HG03575 (cell line): ENCODE data around the gene ARHGAP32.
"Not testable (repeated sequence)": the region's sequence is repeated elsewhere in the genome, so short reads cannot be mapped to it uniquely, and the experiment has no call there.

ENCODE experiments used
- ATAC-seq: cut with Tn5 transposase; IDR thresholded peaks from one replicate; pipeline ENCODE4 v1.9.1; 2021; ENCODE audit not compliant: unreplicated experiment, insufficient number of reproducible peaks, low FRiP score; ENCODE audit errors: extremely low read depth

Gene ARHGAP32

GRCh38 chr11:129208863-129209262 lies 16.7 kb upstream of the ARHGAP32 start:
- no peak for ATAC-seq

GRCh38 chr11:129204150-129204838 lies 12.2 kb upstream of the ARHGAP32 start:
- ATAC-seq = no peak

- no peak for ATAC-seq
These were observed 10.5 kb upstream of the ARHGAP32 start for GRCh38 chr11:129202646-129203045.

DNA sequence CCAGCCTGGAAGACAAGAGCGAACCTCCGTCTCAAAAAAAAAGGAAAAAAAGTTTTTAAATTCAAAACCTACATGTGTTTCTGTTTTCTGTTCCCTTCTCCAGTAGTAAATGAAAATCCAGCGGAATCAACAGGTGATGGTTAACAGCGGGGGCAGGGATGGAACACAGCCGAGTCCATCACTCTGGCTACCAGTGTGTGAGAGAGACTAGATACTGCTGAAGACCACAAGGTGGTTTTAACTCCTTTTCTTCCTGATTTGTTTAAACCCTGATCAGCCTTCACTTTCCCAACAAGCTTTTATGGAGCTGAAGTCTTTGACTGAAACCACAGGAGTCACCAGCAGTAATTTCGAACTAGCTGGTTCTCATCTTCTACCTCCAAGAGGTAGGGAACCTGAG lies 3.6 kb upstream of the ARHGAP32 start:
- ATAC-seq = no peak

DNA sequence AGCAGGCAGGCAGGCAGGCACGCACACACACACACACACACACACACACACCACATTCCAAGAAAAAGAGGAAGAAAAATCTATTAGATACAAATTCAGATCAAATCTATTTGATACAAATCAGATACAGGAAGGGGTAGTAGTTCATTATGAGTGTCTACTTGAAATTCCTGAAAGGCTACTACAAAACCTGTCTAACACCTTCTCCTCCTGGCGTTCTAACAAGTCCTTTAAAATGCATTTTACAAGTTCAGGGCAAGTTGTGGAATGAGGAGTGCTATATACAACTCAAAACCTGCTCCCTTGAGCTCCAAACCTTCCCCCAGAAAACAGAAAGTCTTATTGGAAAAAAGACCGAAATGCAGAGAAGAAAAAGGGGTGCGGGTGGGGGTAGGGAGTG lies 476 bp downstream of the ARHGAP32 start:
- no peak for ATAC-seq

GRCh38 chr11:129190087-129190486 lies 2.0 kb downstream of the ARHGAP32 start:
- no peak for ATAC-seq

- ATAC-seq = no peak
These were observed 2.5 kb downstream of the ARHGAP32 start for GRCh38 chr11:129189646-129190045.

- not testable (repeated sequence) for ATAC-seq
These were observed 7.0 kb downstream of the ARHGAP32 start for GRCh38 chr11:129185082-129185481.

DNA sequence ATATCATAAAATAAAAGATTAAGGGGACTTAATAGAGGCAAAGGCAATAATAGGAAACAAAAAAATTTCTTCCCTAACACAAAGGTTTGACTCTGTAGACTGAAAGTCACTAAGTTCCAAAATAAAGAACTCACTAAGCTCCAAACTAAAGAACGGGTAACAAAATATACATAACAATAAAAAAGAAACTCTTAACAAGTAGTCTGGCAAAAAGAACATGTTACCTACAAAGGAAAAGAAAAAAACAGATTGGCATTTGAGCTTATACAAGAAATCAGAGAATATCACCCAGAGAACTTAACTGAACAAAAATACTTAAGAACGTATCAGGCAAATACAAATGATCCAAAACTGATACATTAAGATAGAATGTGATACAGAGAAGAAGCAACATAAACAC lies 7.5 kb downstream of the ARHGAP32 start:
- ATAC-seq = no peak

DNA sequence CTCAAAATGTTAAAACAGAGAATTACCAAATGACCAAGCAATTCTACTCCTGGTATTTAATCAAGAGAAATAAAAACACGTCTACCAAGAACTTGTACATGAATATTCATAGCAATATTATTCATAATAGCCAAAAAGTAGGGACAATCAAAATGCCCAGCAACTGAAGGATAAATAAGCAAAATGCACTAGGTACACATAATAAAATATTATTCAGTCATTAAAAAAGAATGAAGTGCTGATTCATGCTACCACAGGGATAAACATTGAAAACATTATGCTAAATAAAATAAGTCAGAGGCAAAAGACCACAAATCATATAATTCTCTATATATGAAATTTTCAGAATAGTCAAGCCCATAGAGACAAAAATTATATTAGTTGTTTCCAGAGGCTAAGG lies 24.8 kb downstream of the ARHGAP32 start:
- ATAC-seq = no peak

DNA sequence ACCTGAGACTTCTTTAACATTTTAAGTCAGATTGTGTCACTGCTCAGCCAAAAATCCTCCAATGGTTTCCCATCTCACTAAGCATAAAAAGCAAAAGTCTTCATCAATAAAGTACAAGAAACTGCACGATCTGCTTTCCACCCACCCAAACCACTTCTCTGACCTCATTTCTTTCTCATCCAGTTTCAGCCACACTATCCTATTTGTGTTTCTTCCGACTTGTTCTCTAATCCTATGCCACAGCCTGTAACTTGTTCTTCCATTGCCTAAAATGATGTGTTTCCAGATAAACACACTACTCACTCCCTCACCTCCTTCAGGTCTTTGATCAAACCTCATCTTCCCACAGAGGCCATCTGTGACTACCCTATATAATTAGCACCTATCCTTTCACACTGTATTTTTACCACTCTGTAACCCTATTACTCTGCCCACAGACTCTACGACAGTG lies 28.4 kb downstream of the ARHGAP32 start:
- no peak for ATAC-seq

- ATAC-seq = not testable (repeated sequence)
These were observed 35.0 kb downstream of the ARHGAP32 start for GRCh38 chr11:129157080-129157479.

DNA sequence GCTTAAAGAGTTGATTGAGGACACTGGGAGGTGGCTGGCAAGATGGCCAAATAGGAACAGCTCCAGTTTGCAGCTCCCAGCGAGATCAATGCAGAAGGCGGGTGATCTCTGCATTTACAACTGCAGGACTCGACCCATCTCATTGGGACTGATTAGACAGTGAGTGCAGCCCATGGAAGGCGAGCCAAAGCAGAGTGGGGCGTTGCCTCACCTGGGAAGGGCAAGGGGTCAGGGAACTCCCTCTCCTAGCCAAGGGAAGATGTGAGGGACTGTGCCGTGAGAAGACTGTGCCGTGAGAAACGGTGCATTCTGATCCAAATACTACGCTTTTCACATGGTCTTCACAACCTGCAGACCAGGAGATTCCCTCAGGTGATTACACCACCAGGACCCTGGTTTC lies 36.4 kb downstream of the ARHGAP32 start:
- ATAC-seq = no peak

GRCh38 chr11:129148487-129148886 lies 43.6 kb downstream of the ARHGAP32 start:
- ATAC-seq = no peak

GRCh38 chr11:129146191-129146590 lies 45.9 kb downstream of the ARHGAP32 start:
- ATAC-seq = no peak

GRCh38 chr11:129145276-129145675 lies 46.8 kb downstream of the ARHGAP32 start:
- no peak for ATAC-seq

DNA sequence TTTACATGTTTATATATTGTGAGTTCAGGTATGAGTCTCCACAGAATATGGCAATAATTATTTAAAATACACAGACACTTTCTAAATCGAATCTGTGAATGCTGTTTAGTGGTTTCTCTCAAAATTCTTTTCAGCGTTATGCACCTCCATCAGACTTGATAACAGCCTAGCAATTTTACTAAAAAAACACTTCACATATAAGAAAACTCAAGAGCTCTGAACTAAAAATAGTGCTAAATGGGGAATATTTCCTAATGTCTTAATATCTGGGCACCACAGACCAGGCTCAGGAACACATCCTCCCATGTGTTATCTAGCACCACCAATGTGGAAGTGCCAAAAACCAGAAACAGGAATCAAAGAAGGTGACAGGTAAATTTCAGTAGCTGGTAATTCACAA lies 47.9 kb downstream of the ARHGAP32 start:
- ATAC-seq = no peak

DNA sequence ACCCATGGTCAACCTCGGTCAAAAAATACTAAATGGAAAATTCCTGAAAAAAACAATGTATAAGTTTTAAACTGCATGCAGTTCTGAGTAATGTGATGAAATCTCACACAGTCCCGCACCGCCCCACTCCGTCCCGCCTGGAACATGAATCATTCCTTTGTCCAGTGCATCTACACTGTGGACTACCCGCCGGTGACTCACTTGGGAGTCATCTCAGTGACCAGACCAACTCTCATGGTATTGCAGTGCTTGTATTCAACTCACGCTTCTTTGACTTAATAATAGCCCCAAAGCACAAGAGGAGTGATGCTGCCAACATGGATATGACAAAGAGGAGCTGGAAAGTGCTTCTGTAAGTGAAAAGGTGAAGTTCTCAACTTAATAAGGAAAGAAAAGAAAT lies 48.8 kb downstream of the ARHGAP32 start:
- no peak for ATAC-seq

- no peak for ATAC-seq
These were observed 50.2 kb downstream of the ARHGAP32 start for GRCh38 chr11:129141748-129142523.

GRCh38 chr11:129131316-129131715 lies 60.8 kb downstream of the ARHGAP32 start:
- ATAC-seq = no peak
